ENCODE data around the gene CLCN7. TPM values are rescaled to one million over a fixed set of nuclear protein-coding genes. Genes with fewer than 3 reads are reported as not detected.

Gene CLCN7
- 38.4 TPM for polyA plus RNA-seq (2013, experiment 1 of 2)
- 34.8 TPM for polyA plus RNA-seq (2013, experiment 2 of 2)

- WGBS, result 2% methylated on average over 99 of the region's 99 CpGs
- H3K4me1 ChIP-seq (ENCODE audit: insufficient read depth, low read length), result no peaks in the 10 kb centered on the region; the same call in 1 of the 2 replicates
Measured at GRCh38 chr16:1474796-1475551, at the start of gene CLCN7. Gene CLCN7 (minus strand): TSS chr16:1475028. CDS start chr16:1474974, 54 bp downstream.

GRCh38 chr16:1524366-1524765, 49.5 kb upstream of the CLCN7 start:
- H3K9ac ChIP-seq (ENCODE audit: low read depth, low read length), result no peak overlapping the region
- H3K4me3 ChIP-seq (ENCODE audit: low read length), result no peak overlapping the region
- no peaks in the 10 kb centered on the region for H3K4me1 ChIP-seq (ENCODE audit: insufficient read depth, low read length)
- no peaks in the 10 kb centered on the region for H3K9me3 ChIP-seq (ENCODE audit: insufficient read depth, low read depth, low read length)
- 93% methylated on average over 26 of the region's 26 CpGs for WGBS
- H3K36me3 ChIP-seq (ENCODE audit: insufficient read depth, low read length), result peaks cover 10% of the 10 kb centered on the region; the same call in 1 of the 2 replicates
- no peak overlapping the region for H3K27ac ChIP-seq (ENCODE audit: low read depth, low read length)
- H3K27me3 ChIP-seq (ENCODE audit: insufficient read depth, low read length), result no peaks in the 10 kb centered on the region

More at GRCh38 chr16:1474796-1475551, at the start of gene CLCN7:
- Histone ChIP-seq H3K9me3 (ENCODE audit: insufficient read depth, low read depth, low read length) (no peaks in the 10 kb centered on the region), H3K9ac (ENCODE audit: low read depth, low read length) (peak within 1 kb of the TSS; percentile 93), H3K4me3 (ENCODE audit: low read length) (peak within 1 kb of the TSS; percentile 63), H3K27ac (ENCODE audit: low read depth, low read length) (peak within 1 kb of the TSS; percentile 70), H3K36me3 (ENCODE audit: insufficient read depth, low read length) (no peaks in the 10 kb centered on the region), H3K27me3 (ENCODE audit: insufficient read depth, low read length) (0 out of 2 replicates have a peak, but pooled peaks cover 3% of the 10 kb centered on the region)

GRCh38 chr16:1523581-1524245, 48.9 kb upstream of the CLCN7 start:
- 92% methylated on average over 30 of the region's 30 CpGs for WGBS
- Histone ChIP-seq H3K9me3 (ENCODE audit: insufficient read depth, low read depth, low read length) (no peaks in the 10 kb centered on the region), H3K9ac (ENCODE audit: low read depth, low read length) (no peak overlapping the region), H3K27me3 (ENCODE audit: insufficient read depth, low read length) (no peaks in the 10 kb centered on the region), H3K36me3 (ENCODE audit: insufficient read depth, low read length) (peaks cover 10% of the 10 kb centered on the region; the same call in 1 of the 2 replicates), H3K4me1 (ENCODE audit: insufficient read depth, low read length) (no peaks in the 10 kb centered on the region), H3K27ac (ENCODE audit: low read depth, low read length) (no peak overlapping the region), H3K4me3 (ENCODE audit: low read length) (no peak overlapping the region)

- Histone ChIP-seq H3K27me3 (ENCODE audit: insufficient read depth, low read length) (no peaks in the 10 kb centered on the region), H3K4me1 (ENCODE audit: insufficient read depth, low read length) (no peaks in the 10 kb centered on the region), H3K36me3 (ENCODE audit: insufficient read depth, low read length) (peaks cover 10% of the 10 kb centered on the region; the same call in 1 of the 2 replicates), H3K9me3 (ENCODE audit: insufficient read depth, low read depth, low read length) (no peaks in the 10 kb centered on the region), H3K4me3 (ENCODE audit: low read length) (no peak overlapping the region), H3K9ac (ENCODE audit: low read depth, low read length) (no peak overlapping the region), H3K27ac (ENCODE audit: low read depth, low read length) (no peak overlapping the region)
- WGBS, result 96% methylated on average over 19 of the region's 19 CpGs
Measured at GRCh38 chr16:1520461-1520860, 45.6 kb upstream of the CLCN7 start.

- Histone ChIP-seq H3K4me3 (ENCODE audit: low read length) (no peak overlapping the region), H3K36me3 (ENCODE audit: insufficient read depth, low read length) (peaks cover 10% of the 10 kb centered on the region; the same call in 1 of the 2 replicates), H3K27ac (ENCODE audit: low read depth, low read length) (no peak overlapping the region), H3K4me1 (ENCODE audit: insufficient read depth, low read length) (no peaks in the 10 kb centered on the region), H3K27me3 (ENCODE audit: insufficient read depth, low read length) (no peaks in the 10 kb centered on the region), H3K9me3 (ENCODE audit: insufficient read depth, low read depth, low read length) (no peaks in the 10 kb centered on the region), H3K9ac (ENCODE audit: low read depth, low read length) (no peak overlapping the region)
- 96% methylated on average over 17 of the region's 17 CpGs for WGBS
Measured at GRCh38 chr16:1519831-1520230, 45.0 kb upstream of the CLCN7 start.

GRCh38 chr16:1518626-1519135, 43.9 kb upstream of the CLCN7 start:
- Histone ChIP-seq H3K27me3 (ENCODE audit: insufficient read depth, low read length) (no peaks in the 10 kb centered on the region), H3K4me3 (ENCODE audit: low read length) (no peak overlapping the region), H3K36me3 (ENCODE audit: insufficient read depth, low read length) (peaks cover 10% of the 10 kb centered on the region), H3K9ac (ENCODE audit: low read depth, low read length) (no peak overlapping the region), H3K9me3 (ENCODE audit: insufficient read depth, low read depth, low read length) (0 out of 2 replicates have a peak, but pooled peaks cover 3% of the 10 kb centered on the region), H3K4me1 (ENCODE audit: insufficient read depth, low read length) (no peaks in the 10 kb centered on the region), H3K27ac (ENCODE audit: low read depth, low read length) (no peak overlapping the region)
- 91% methylated on average over 16 of the region's 16 CpGs for WGBS

GRCh38 chr16:1514507-1514906, 39.7 kb upstream of the CLCN7 start:
- no peak overlapping the region for H3K4me3 ChIP-seq (ENCODE audit: low read length)

GRCh38 chr16:1512774-1513173, 37.9 kb upstream of the CLCN7 start:
- Histone ChIP-seq H3K36me3 (ENCODE audit: insufficient read depth, low read length) (peaks cover 18% of the 10 kb centered on the region), H3K4me1 (ENCODE audit: insufficient read depth, low read length) (no peaks in the 10 kb centered on the region), H3K9me3 (ENCODE audit: insufficient read depth, low read depth, low read length) (0 out of 2 replicates have a peak, but pooled peaks cover 3% of the 10 kb centered on the region), H3K4me3 (ENCODE audit: low read length) (no peak overlapping the region), H3K9ac (ENCODE audit: low read depth, low read length) (no peak overlapping the region), H3K27ac (ENCODE audit: low read depth, low read length) (no peak overlapping the region), H3K27me3 (ENCODE audit: insufficient read depth, low read length) (no peaks in the 10 kb centered on the region)
- 96% methylated on average over 14 of the region's 15 CpGs for WGBS

More at GRCh38 chr16:1514507-1514906, 39.7 kb upstream of the CLCN7 start:
- no peaks in the 10 kb centered on the region for H3K4me1 ChIP-seq (ENCODE audit: insufficient read depth, low read length)
- 0 out of 2 replicates have a peak, but pooled peaks cover 3% of the 10 kb centered on the region for H3K9me3 ChIP-seq (ENCODE audit: insufficient read depth, low read depth, low read length)
- peaks cover 14% of the 10 kb centered on the region for H3K36me3 ChIP-seq (ENCODE audit: insufficient read depth, low read length)
- no peak overlapping the region for H3K9ac ChIP-seq (ENCODE audit: low read depth, low read length)
- no peak overlapping the region for H3K27ac ChIP-seq (ENCODE audit: low read depth, low read length)
- WGBS, result 95% methylated on average over 2 of the region's 3 CpGs
- H3K27me3 ChIP-seq (ENCODE audit: insufficient read depth, low read length), result no peaks in the 10 kb centered on the region

- Histone ChIP-seq H3K4me1 (ENCODE audit: insufficient read depth, low read length) (no peaks in the 10 kb centered on the region), H3K36me3 (ENCODE audit: insufficient read depth, low read length) (peaks cover 23% of the 10 kb centered on the region), H3K27ac (ENCODE audit: low read depth, low read length) (no peak overlapping the region), H3K4me3 (ENCODE audit: low read length) (no peak overlapping the region), H3K9me3 (ENCODE audit: insufficient read depth, low read depth, low read length) (0 out of 2 replicates have a peak, but pooled peaks cover 3% of the 10 kb centered on the region), H3K27me3 (ENCODE audit: insufficient read depth, low read length) (no peaks in the 10 kb centered on the region), H3K9ac (ENCODE audit: low read depth, low read length) (no peak overlapping the region)
- whole genome bisulfite sequencing, result 91% methylated on average over 29 of the region's 30 CpGs
Measured at GRCh38 chr16:1511662-1512569, 37.1 kb upstream of the CLCN7 start.

GRCh38 chr16:1510941-1511351, 36.1 kb upstream of the CLCN7 start:
- H3K27ac ChIP-seq (ENCODE audit: low read depth, low read length), result no peak overlapping the region
- peaks cover 32% of the 10 kb centered on the region for H3K36me3 ChIP-seq (ENCODE audit: insufficient read depth, low read length)
- WGBS, result 94% methylated on average over 26 of the region's 26 CpGs
- no peak overlapping the region for H3K9ac ChIP-seq (ENCODE audit: low read depth, low read length)
- H3K9me3 ChIP-seq (ENCODE audit: insufficient read depth, low read depth, low read length), result 0 out of 2 replicates have a peak, but pooled peaks cover 3% of the 10 kb centered on the region
- no peaks in the 10 kb centered on the region for H3K27me3 ChIP-seq (ENCODE audit: insufficient read depth, low read length)
- no peak overlapping the region for H3K4me3 ChIP-seq (ENCODE audit: low read length)
- no peaks in the 10 kb centered on the region for H3K4me1 ChIP-seq (ENCODE audit: insufficient read depth, low read length)

All from HUES64 (cell line).